Smooth muscle cell (in vitro differentiated cells): ENCODE data around the gene POLD3. TPM values are rescaled to one million over a fixed set of nuclear protein-coding genes. Genes with fewer than 3 reads are reported as not detected.

ENCODE experiments used
- DNase-seq: peaks from one replicate; lab custom pipeline; 2025; ENCODE audit not compliant: unreplicated experiment; lab: John Stamatoyannopoulos, UW
- H2AFZ ChIP-seq: fragments of 200-600 bp; sonication (generic); 2 replicates; pipeline ENCODE4 v1.6.0; 2016; ENCODE audit warnings: antibody characterized with exemption, low read depth, mild to moderate bottlenecking
- H3F3A ChIP-seq: fragments of 200-600 bp; sonication (generic); 2 replicates; pipeline ENCODE4 v1.6.0; 2017; ENCODE audit warnings: antibody characterized with exemption, low read depth
- H3K27ac ChIP-seq: fragments of 200-600 bp; sonication (generic); 2 replicates; pipeline ENCODE4 v1.5.1; 2016; ENCODE audit warnings: low read depth, mild to moderate bottlenecking
- H3K27me3 ChIP-seq: fragments of 200-600 bp; sonication (generic); 2 replicates; pipeline ENCODE4 v1.6.1; 2016; ENCODE audit warnings: low read depth, mild to moderate bottlenecking
- H3K36me3 ChIP-seq: fragments of 200-600 bp; sonication (generic); 2 replicates; pipeline ENCODE4 v1.5.1; 2016; ENCODE audit warnings: low read depth
- H3K4me1 ChIP-seq: fragments of 200-600 bp; sonication (generic); 2 replicates; pipeline ENCODE4 v1.5.1; 2016; ENCODE audit warnings: low read depth
- H3K4me2 ChIP-seq: fragments of 200-600 bp; sonication (generic); 2 replicates; pipeline ENCODE4 v1.6.0; 2016; ENCODE audit warnings: mild to moderate bottlenecking
- H3K4me3 ChIP-seq: fragments of 200-600 bp; sonication (generic); 2 replicates; pipeline ENCODE4 v1.5.1; 2016; ENCODE audit warnings: mild to moderate bottlenecking
- H3K79me2 ChIP-seq: fragments of 200-600 bp; sonication (generic); 2 replicates; pipeline ENCODE4 v1.6.0; 2016; ENCODE audit warnings: low read depth, mild to moderate bottlenecking
- H3K9ac ChIP-seq: fragments of 200-600 bp; sonication (generic); 2 replicates; pipeline ENCODE4 v1.6.0; 2016; ENCODE audit warnings: low read depth
- H3K9me3 ChIP-seq: fragments of 200-600 bp; sonication (generic); replicated peaks from 2 replicates; pipeline ENCODE4 v1.5.1; 2016; ENCODE audit warnings: low read depth
- H4K20me1 ChIP-seq: fragments of 200-600 bp; sonication (generic); 2 replicates; pipeline ENCODE4 v1.6.0; 2016; ENCODE audit warnings: low read depth
- CTCF ChIP-seq: fragments of 200-600 bp; sonication (generic); IDR thresholded peaks from 2 replicates; pipeline ENCODE4 v1.5.1; 2017; ENCODE audit warnings: borderline replicate concordance, mild to moderate bottlenecking, antibody characterized with exemption; ENCODE audit not compliant: insufficient read depth, poor library complexity, severe bottlenecking
- WGBS: methylation state at CpG from one replicate; pipeline ENCODE4 v1.1.7; 2016; ENCODE audit warnings: low lambda C conversion rate; 5-methylcytosine and 5-hydroxymethylcytosine counted together
- polyA plus RNA-seq: library from polyadenylated mRNA; unstranded; fragments of >200 nt; fragmentation: Nextera tagmentation; extraction: Ambion mirVana; gene quantifications from 2 replicates; pipeline ENCODE4 v1.2.1, GENCODE V29; 2016
- total RNA-seq: library from RNA; depleted of rRNA; stranded (reverse); fragments of >200 nt; gene quantifications from 2 replicates; pipeline ENCODE4 v1.2.3, GENCODE V29; 2014

Gene POLD3
- total and polyA plus RNA-seq, 2 experiments from 2014 or later, result 21.0 to 33.9 TPM

GRCh38 chr11:74592063-74592440 is 330 bp upstream of the POLD3 start:
- peak overlapping the region; percentile 97 for H3K4me3 ChIP-seq
- H3K36me3 ChIP-seq, result no peaks in the 10 kb centered on the region
- H3K9ac ChIP-seq, result peak overlapping the region; percentile 94
- H3K27me3 ChIP-seq, result no peaks in the 10 kb centered on the region
- H3F3A ChIP-seq, result no peaks in the 10 kb centered on the region
- H3K9me3 ChIP-seq, result no peaks in the 10 kb centered on the region
- H2AFZ ChIP-seq, result peak overlapping the region; percentile 98
- peaks cover 9% of the 10 kb centered on the region for H3K4me1 ChIP-seq
- 16% methylated on average over 7 of the region's 7 CpGs for WGBS
- no peaks in the 10 kb centered on the region for H4K20me1 ChIP-seq
- DNase-seq, result no peak
- peaks cover 23% of the 10 kb centered on the region for H3K79me2 ChIP-seq
- peak overlapping the region; percentile 84 for H3K27ac ChIP-seq
- H3K4me2 ChIP-seq, result peak overlapping the region; percentile 91
- TF ChIP-seq CTCF, result no peak

DNA sequence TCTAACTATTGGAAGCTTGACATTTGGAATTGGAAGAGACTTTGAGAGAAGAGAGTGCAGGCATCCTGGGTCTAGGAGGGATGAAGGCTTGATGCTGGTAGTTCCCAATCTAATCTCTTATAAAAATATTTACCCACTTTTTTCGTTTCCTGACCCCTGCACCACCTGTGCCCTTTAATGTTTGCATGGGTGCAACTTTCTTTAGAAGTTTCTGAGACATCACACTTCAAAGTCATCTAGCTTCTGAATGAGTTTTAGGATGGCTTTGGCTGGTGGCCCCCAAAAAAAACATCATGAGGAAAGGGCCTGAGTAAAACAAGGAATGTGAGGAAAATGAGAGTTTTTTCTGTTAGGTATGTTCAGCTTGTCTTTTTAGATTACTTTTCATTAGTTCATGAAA is 1.1 kb downstream of the POLD3 start:
- DNase-seq, result no peak
- no peaks in the 10 kb centered on the region for H3K27me3 ChIP-seq
- H3K79me2 ChIP-seq, result peaks cover 26% of the 10 kb centered on the region
- no peaks in the 10 kb centered on the region for H4K20me1 ChIP-seq
- peak overlapping the region; percentile 98 for H2AFZ ChIP-seq
- H3F3A ChIP-seq, result no peaks in the 10 kb centered on the region
- WGBS, result 16% methylated on average over 1 of the region's 1 CpG
- no peaks in the 10 kb centered on the region for H3K36me3 ChIP-seq
- H3K9me3 ChIP-seq, result no peaks in the 10 kb centered on the region
- peak overlapping the region; percentile 84 for H3K27ac ChIP-seq
- peak overlapping the region; percentile 94 for H3K9ac ChIP-seq
- TF ChIP-seq CTCF, result no peak
- H3K4me2 ChIP-seq, result peak overlapping the region; percentile 91
- peaks cover 9% of the 10 kb centered on the region for H3K4me1 ChIP-seq
- peak overlapping the region; percentile 97 for H3K4me3 ChIP-seq

- Histone ChIP-seq H3K4me2 (no peak overlapping the region), H3K4me3 (no peak overlapping the region), H4K20me1 (no peaks in the 10 kb centered on the region), H3K36me3 (no peaks in the 10 kb centered on the region), H3K9me3 (no peaks in the 10 kb centered on the region), H3K79me2 (peaks cover 2% of the 10 kb centered on the region), H3F3A (no peaks in the 10 kb centered on the region), H3K27ac (no peak overlapping the region), H3K9ac (no peak overlapping the region), H3K27me3 (no peaks in the 10 kb centered on the region), H2AFZ (no peak overlapping the region), H3K4me1 (no peaks in the 10 kb centered on the region)
- WGBS, result 96% methylated on average over 4 of the region's 4 CpGs
- TF ChIP-seq CTCF, result no peak
- DNase-seq, result no peak
Measured at GRCh38 chr11:74602637-74603556, 10.5 kb downstream of the POLD3 start.
